Suprapubic skin (tissue), 4 donors: ENCODE results near the gene CNRIP1.
A peak's percentile ranks its signal among the peaks of the same experiment; 100 is the strongest.

Source experiments
- CTCF ChIP-seq, 2 donors: fragments of 200-600 bp in 1 of 2; fragments of 450-650 bp in 1 of 2; sonication (generic) in 1 of 2; IDR thresholded peaks; one replicate each; pipeline ENCODE4 v1.5.1; 2016 to 2019; ENCODE audit warnings: antibody characterized with exemption in 2 of 2, mild to moderate bottlenecking in 1 of 2, moderate library complexity in 1 of 2
- EP300 ChIP-seq: sonication (generic); formaldehyde crosslinking; IDR thresholded peaks from one replicate; pipeline ENCODE4 v1.6.1; 2017; ENCODE audit warnings: antibody characterized with exemption
- POLR2A ChIP-seq, 2 donors: fragments of 450-650 bp; IDR thresholded peaks; one replicate each; pipeline ENCODE4 v1.6.1; 2017; ENCODE audit warnings: antibody characterized with exemption in 2 of 2, mild to moderate bottlenecking in 2 of 2, moderate library complexity in 2 of 2
- POLR2AphosphoS5 ChIP-seq, 3 donors: sonication (generic); formaldehyde crosslinking; IDR thresholded peaks; one replicate each; pipeline ENCODE4 v1.6.1; 2017; ENCODE audit warnings: antibody characterized with exemption in 3 of 3

- TF ChIP-seq POLR2AphosphoS5 (IDR thresholded peaks at IDR 0.05) (no peak), EP300 (no peak), POLR2A (IDR thresholded peaks at IDR 0.05) (peak in 1 of 2 donors; percentile 55), CTCF (IDR thresholded peaks at IDR 0.05) (no peak)
Observed at GRCh38 chr2:68319398-68320117, at the start of gene CNRIP1.
